ENCODE data around the gene KCNA2.

Gene KCNA2

GRCh38 chr1:110635434-110635833 is 29.3 kb upstream of the KCNA2 start:
- DNase-seq (ENCODE audit: low read depth): no peak
- H3K4me3 ChIP-seq (ENCODE audit: low read length): no peak overlapping the region
- TF ChIP-seq, protein P1, sequence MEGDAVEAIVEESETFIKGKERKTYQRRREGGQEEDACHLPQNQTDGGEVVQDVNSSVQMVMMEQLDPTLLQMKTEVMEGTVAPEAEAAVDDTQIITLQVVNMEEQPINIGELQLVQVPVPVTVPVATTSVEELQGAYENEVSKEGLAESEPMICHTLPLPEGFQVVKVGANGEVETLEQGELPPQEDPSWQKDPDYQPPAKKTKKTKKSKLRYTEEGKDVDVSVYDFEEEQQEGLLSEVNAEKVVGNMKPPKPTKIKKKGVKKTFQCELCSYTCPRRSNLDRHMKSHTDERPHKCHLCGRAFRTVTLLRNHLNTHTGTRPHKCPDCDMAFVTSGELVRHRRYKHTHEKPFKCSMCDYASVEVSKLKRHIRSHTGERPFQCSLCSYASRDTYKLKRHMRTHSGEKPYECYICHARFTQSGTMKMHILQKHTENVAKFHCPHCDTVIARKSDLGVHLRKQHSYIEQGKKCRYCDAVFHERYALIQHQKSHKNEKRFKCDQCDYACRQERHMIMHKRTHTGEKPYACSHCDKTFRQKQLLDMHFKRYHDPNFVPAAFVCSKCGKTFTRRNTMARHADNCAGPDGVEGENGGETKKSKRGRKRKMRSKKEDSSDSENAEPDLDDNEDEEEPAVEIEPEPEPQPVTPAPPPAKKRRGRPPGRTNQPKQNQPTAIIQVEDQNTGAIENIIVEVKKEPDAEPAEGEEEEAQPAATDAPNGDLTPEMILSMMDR (conservative IDR thresholded peaks at IDR 0.05; ENCODE audit: low read depth, low read length): no peak

DNA sequence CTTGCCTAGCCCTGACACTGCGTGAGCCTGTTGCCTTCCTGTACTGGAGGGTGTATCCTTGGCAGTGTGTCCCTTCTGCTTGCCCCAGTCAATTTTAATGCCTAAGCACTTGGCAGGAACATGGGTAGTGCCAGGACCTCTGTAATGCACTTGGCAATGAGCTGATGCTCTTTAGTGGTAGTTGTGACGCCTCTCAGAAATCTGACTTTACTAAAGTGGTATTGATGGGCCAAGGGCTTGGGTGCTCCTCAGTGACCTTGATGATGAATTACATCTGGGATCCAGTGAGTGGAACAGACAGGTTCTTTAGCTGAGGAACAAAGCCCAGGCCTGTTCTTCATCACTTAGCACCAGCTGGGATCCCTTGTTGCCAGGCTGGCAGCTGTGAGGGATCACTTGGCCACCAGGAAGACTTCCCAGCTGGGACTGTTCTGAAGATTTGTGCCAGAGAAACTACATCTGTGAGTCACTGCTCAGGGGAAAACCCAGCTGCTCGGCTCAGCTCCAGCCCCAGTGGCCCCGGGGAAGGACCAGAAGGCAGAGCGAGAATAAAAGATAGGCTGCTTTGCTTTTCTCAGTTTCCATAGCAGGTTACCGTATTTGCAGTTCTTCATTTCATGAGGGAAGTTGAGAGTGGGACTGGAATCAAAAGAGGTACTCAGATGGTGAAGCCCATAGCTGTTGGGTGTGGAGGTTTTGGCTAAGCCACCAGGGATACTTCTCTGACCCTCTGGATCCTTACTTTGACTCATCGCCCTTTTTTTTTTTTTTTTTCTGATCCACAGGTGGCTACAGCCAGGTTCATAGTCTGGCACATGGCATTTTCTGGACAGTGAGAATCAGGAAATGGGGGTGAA is 28.5 kb upstream of the KCNA2 start:
- DNase-seq (ENCODE audit: low read depth): no peak
- TF ChIP-seq, protein P1 (conservative IDR thresholded peaks at IDR 0.05; ENCODE audit: low read depth, low read length): no peak
- no peak overlapping the region for H3K4me3 ChIP-seq (ENCODE audit: low read length)

DNA sequence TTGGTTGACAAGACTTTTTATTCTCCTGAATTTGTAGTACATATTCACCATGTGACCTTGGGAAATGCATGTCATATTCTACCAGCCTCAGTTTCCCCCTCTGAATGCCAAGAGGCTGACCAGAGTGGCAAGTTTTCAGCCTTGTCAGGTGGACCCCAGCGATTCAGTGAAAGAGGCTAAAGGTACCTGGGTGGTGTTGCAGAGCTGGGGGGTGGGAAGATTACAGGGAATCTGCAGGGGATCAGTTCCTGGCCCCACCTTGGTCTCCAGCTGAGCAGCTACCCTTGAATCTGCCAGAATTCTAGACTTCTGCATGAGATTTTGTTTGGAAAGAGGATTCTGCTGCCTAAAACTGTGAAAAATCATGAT is 27.9 kb upstream of the KCNA2 start:
- H3K4me3 ChIP-seq (ENCODE audit: low read length): no peak overlapping the region
- no peak for DNase-seq (ENCODE audit: low read depth)
- TF ChIP-seq, protein P1 (conservative IDR thresholded peaks at IDR 0.05; ENCODE audit: low read depth, low read length): no peak

GRCh38 chr1:110633646-110634030 is 27.5 kb upstream of the KCNA2 start:
- no peak for DNase-seq (ENCODE audit: low read depth)
- TF ChIP-seq, protein P1 (conservative IDR thresholded peaks at IDR 0.05; ENCODE audit: low read depth, low read length): no peak
- H3K4me3 ChIP-seq (ENCODE audit: low read length): no peak overlapping the region

GRCh38 chr1:110631836-110632620 is 25.9 kb upstream of the KCNA2 start:
- H3K4me3 ChIP-seq (ENCODE audit: low read length): no peak overlapping the region
- TF ChIP-seq, protein P1 (conservative IDR thresholded peaks at IDR 0.05; ENCODE audit: low read depth, low read length): no peak

GRCh38 chr1:110630839-110631663 is 24.9 kb upstream of the KCNA2 start:
- no peak for DNase-seq (ENCODE audit: low read depth)
- H3K4me3 ChIP-seq (ENCODE audit: low read length): no peak overlapping the region
- TF ChIP-seq, protein P1 (conservative IDR thresholded peaks at IDR 0.05; ENCODE audit: low read depth, low read length): peak; percentile 92

More at GRCh38 chr1:110631836-110632620, 25.9 kb upstream of the KCNA2 start:
- DNase-seq (ENCODE audit: low read depth): no peak

Measured in retinal pigment epithelial cell (primary cell).